ENCODE results near the gene SEMA5A.
A peak's percentile ranks its signal among the peaks of the same experiment; 100 is the strongest.

The SEMA5A gene

GRCh38 chr5:9454012-9454481 is 91.8 kb downstream of the SEMA5A start:
- H3K4me3 ChIP-seq (ENCODE audit: low read depth, low read length) = no peak overlapping the region
- in situ Hi-C loops (cut with HindIII; ENCODE audit: low sequenced_read_pairs) = no loop called here
- no peak for TF ChIP-seq CTCF (IDR thresholded peaks at IDR 0.05; ENCODE audit: low read depth, low read length)
- no peak for DNase-seq (ENCODE audit: low read depth, low spot score)

GRCh38 chr5:9453480-9454011 is 92.3 kb downstream of the SEMA5A start:
- no peak for TF ChIP-seq CTCF (IDR thresholded peaks at IDR 0.05; ENCODE audit: low read depth, low read length)
- DNase-seq (ENCODE audit: low read depth, low spot score) = no peak
- in situ Hi-C loops (cut with HindIII; ENCODE audit: low sequenced_read_pairs) = no loop called here
- H3K4me3 ChIP-seq (ENCODE audit: low read depth, low read length) = no peak overlapping the region

GRCh38 chr5:9452181-9452580 is 93.7 kb downstream of the SEMA5A start:
- TF ChIP-seq CTCF (IDR thresholded peaks at IDR 0.05; ENCODE audit: low read depth, low read length) = no peak
- in situ Hi-C loops (cut with HindIII; ENCODE audit: low sequenced_read_pairs) = no loop called here
- DNase-seq (ENCODE audit: low read depth, low spot score) = no peak
- no peak overlapping the region for H3K4me3 ChIP-seq (ENCODE audit: low read depth, low read length)

GRCh38 chr5:9451037-9451436 is 94.8 kb downstream of the SEMA5A start:
- no peak for DNase-seq (ENCODE audit: low read depth, low spot score)
- H3K4me3 ChIP-seq (ENCODE audit: low read depth, low read length) = no peak overlapping the region
- in situ Hi-C loops (cut with HindIII; ENCODE audit: low sequenced_read_pairs) = no loop called here
- no peak for TF ChIP-seq CTCF (IDR thresholded peaks at IDR 0.05; ENCODE audit: low read depth, low read length)

- in situ Hi-C loops (cut with HindIII; ENCODE audit: low sequenced_read_pairs) = no loop called here
- no peak for TF ChIP-seq CTCF (IDR thresholded peaks at IDR 0.05; ENCODE audit: low read depth, low read length)
- no peak for DNase-seq (ENCODE audit: low read depth, low spot score)
- no peak overlapping the region for H3K4me3 ChIP-seq (ENCODE audit: low read depth, low read length)
These were observed 98.2 kb downstream of the SEMA5A start for GRCh38 chr5:9447691-9448090.

- in situ Hi-C loops (cut with HindIII; ENCODE audit: low sequenced_read_pairs) = no loop called here
- no peak overlapping the region for H3K4me3 ChIP-seq (ENCODE audit: low read depth, low read length)
- peak; percentile 40 for DNase-seq (ENCODE audit: low read depth, low spot score)
- no peak for TF ChIP-seq CTCF (IDR thresholded peaks at IDR 0.05; ENCODE audit: low read depth, low read length)
These were observed 100.0 kb downstream of the SEMA5A start for GRCh38 chr5:9445826-9446388.
